ENCODE measurements around the gene ATL2.

DNA sequence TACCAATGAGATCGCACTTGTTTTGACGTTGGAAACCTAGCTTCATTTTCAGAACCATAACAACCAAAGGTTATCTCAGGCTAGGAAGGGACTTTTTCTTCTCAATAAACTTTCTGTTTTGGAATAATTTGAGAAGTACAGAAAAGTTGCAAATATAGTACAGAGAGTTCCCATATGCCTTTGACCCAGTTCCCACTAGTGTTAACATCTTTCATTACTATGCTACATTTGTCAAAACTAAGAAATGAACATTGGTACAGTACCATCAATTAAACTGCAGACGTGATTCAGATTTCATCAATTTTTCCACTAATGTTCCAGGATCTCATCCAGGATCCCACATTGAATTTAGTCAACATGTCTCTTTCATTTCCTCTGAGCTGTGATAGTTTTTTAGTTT, 111.6 kb downstream of the ATL2 start:
- TF ChIP-seq, protein P1, sequence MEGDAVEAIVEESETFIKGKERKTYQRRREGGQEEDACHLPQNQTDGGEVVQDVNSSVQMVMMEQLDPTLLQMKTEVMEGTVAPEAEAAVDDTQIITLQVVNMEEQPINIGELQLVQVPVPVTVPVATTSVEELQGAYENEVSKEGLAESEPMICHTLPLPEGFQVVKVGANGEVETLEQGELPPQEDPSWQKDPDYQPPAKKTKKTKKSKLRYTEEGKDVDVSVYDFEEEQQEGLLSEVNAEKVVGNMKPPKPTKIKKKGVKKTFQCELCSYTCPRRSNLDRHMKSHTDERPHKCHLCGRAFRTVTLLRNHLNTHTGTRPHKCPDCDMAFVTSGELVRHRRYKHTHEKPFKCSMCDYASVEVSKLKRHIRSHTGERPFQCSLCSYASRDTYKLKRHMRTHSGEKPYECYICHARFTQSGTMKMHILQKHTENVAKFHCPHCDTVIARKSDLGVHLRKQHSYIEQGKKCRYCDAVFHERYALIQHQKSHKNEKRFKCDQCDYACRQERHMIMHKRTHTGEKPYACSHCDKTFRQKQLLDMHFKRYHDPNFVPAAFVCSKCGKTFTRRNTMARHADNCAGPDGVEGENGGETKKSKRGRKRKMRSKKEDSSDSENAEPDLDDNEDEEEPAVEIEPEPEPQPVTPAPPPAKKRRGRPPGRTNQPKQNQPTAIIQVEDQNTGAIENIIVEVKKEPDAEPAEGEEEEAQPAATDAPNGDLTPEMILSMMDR (IDR thresholded peaks at IDR 0.05), result no peak
- no peak for TF ChIP-seq EP300 (IDR thresholded peaks at IDR 0.05)

Data from gastroesophageal sphincter (tissue), 3 donors.